Measurements from ENCODE around the gene XRCC4.

XRCC4 gene

GRCh38 chr5:83230511-83230910 is 153.2 kb downstream of the XRCC4 start:
- no peaks in the 10 kb centered on the region for H3K9me3 ChIP-seq (ENCODE audit: severe bottlenecking)
- no peak for ATAC-seq (ENCODE audit: low read depth)
- DNase-seq (ENCODE audit: low spot score): no peak
- H3K27ac ChIP-seq (ENCODE audit: poor library complexity, severe bottlenecking): no peak overlapping the region
- no peak overlapping the region for H3K4me3 ChIP-seq (ENCODE audit: severe bottlenecking)
- H3K4me1 ChIP-seq (ENCODE audit: insufficient read depth, poor library complexity, severe bottlenecking): no peaks in the 10 kb centered on the region
- no peaks in the 10 kb centered on the region for H3K36me3 ChIP-seq (ENCODE audit: low read depth)
- H3K27me3 ChIP-seq (ENCODE audit: insufficient read depth, poor library complexity, severe bottlenecking): no peaks in the 10 kb centered on the region
- TF ChIP-seq CTCF (IDR thresholded peaks at IDR 0.05; ENCODE audit: poor library complexity, severe bottlenecking): no peak

GRCh38 chr5:83244516-83244915 is 167.2 kb downstream of the XRCC4 start:
- no peak overlapping the region for H3K4me3 ChIP-seq (ENCODE audit: severe bottlenecking)
- DNase-seq (ENCODE audit: low spot score) (no peak), ATAC-seq (ENCODE audit: low read depth) (no peak)
- H3K36me3 ChIP-seq (ENCODE audit: low read depth): no peaks in the 10 kb centered on the region
- no peaks in the 10 kb centered on the region for H3K27me3 ChIP-seq (ENCODE audit: insufficient read depth, poor library complexity, severe bottlenecking)
- no peaks in the 10 kb centered on the region for H3K9me3 ChIP-seq (ENCODE audit: severe bottlenecking)
- TF ChIP-seq CTCF (IDR thresholded peaks at IDR 0.05; ENCODE audit: poor library complexity, severe bottlenecking): no peak
- H3K27ac ChIP-seq (ENCODE audit: poor library complexity, severe bottlenecking): no peak overlapping the region
- peaks cover 12% of the 10 kb centered on the region for H3K4me1 ChIP-seq (ENCODE audit: insufficient read depth, poor library complexity, severe bottlenecking)

- no peak for DNase-seq (ENCODE audit: low spot score)
- no peak for ATAC-seq (ENCODE audit: low read depth)
- no peaks in the 10 kb centered on the region for H3K36me3 ChIP-seq (ENCODE audit: low read depth)
- no peaks in the 10 kb centered on the region for H3K9me3 ChIP-seq (ENCODE audit: severe bottlenecking)
- no peak overlapping the region for H3K27ac ChIP-seq (ENCODE audit: poor library complexity, severe bottlenecking)
- H3K4me3 ChIP-seq (ENCODE audit: severe bottlenecking): no peak overlapping the region
- peaks cover 14% of the 10 kb centered on the region for H3K4me1 ChIP-seq (ENCODE audit: insufficient read depth, poor library complexity, severe bottlenecking)
- TF ChIP-seq CTCF (IDR thresholded peaks at IDR 0.05; ENCODE audit: poor library complexity, severe bottlenecking): no peak
- no peaks in the 10 kb centered on the region for H3K27me3 ChIP-seq (ENCODE audit: insufficient read depth, poor library complexity, severe bottlenecking)
Observed at GRCh38 chr5:83245037-83245436, 167.7 kb downstream of the XRCC4 start.

GRCh38 chr5:83246071-83246470 is 168.7 kb downstream of the XRCC4 start:
- ATAC-seq (ENCODE audit: low read depth) (no peak), DNase-seq (ENCODE audit: low spot score) (no peak)

More at GRCh38 chr5:83246071-83246470, 168.7 kb downstream of the XRCC4 start:
- Histone ChIP-seq H3K27me3 (ENCODE audit: insufficient read depth, poor library complexity, severe bottlenecking) (no peaks in the 10 kb centered on the region), H3K27ac (ENCODE audit: poor library complexity, severe bottlenecking) (no peak overlapping the region), H3K9me3 (ENCODE audit: severe bottlenecking) (no peaks in the 10 kb centered on the region), H3K36me3 (ENCODE audit: low read depth) (no peaks in the 10 kb centered on the region), H3K4me3 (ENCODE audit: severe bottlenecking) (no peak overlapping the region), H3K4me1 (ENCODE audit: insufficient read depth, poor library complexity, severe bottlenecking) (peaks cover 14% of the 10 kb centered on the region)
- no peak for TF ChIP-seq CTCF (IDR thresholded peaks at IDR 0.05; ENCODE audit: poor library complexity, severe bottlenecking)
